ENCODE data around the gene KCTD17.

Gene KCTD17

GRCh38 chr22:37016134-37016910 is 35.2 kb upstream of the KCTD17 start:
- TF ChIP-seq CTCF (conservative IDR thresholded peaks at IDR 0.05; ENCODE audit: low read depth, low read length): no peak
- H3K4me3 ChIP-seq (ENCODE audit: low read length): no peak overlapping the region
- DNase-seq (ENCODE audit: low read depth): no peak

DNA sequence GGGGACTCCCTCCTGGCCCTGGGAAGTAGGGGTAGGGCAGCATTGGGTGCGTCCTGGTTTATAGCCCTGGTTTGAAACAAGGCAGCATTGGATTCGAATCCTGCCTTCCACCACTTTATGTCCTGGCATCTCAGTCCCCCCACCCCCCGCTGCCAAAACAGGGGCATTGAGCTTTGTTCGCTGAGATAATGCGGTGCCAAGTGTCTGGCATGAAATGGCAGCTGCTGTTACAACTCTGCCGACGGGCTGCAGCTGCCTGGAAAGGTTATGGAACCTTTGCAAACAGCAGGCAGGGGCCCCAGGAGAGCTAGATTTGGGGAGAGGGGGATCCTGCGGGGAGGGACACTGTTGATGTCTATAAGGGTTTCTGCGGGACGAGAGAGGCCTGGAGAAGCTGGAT is 34.2 kb upstream of the KCTD17 start:
- no peak for DNase-seq (ENCODE audit: low read depth)
- TF ChIP-seq CTCF (conservative IDR thresholded peaks at IDR 0.05; ENCODE audit: low read depth, low read length): no peak
- no peak overlapping the region for H3K4me3 ChIP-seq (ENCODE audit: low read length)

- no peak for DNase-seq (ENCODE audit: low read depth)
- peak overlapping the region; percentile 67 for H3K4me3 ChIP-seq (ENCODE audit: low read length)
- no peak for TF ChIP-seq CTCF (conservative IDR thresholded peaks at IDR 0.05; ENCODE audit: low read depth, low read length)
Measured at GRCh38 chr22:37018086-37018814, 33.3 kb upstream of the KCTD17 start.

- peak overlapping the region; percentile 67 for H3K4me3 ChIP-seq (ENCODE audit: low read length)
- DNase-seq (ENCODE audit: low read depth): no peak
- TF ChIP-seq CTCF (conservative IDR thresholded peaks at IDR 0.05; ENCODE audit: low read depth, low read length): no peak
Measured at GRCh38 chr22:37018815-37019308, 32.7 kb upstream of the KCTD17 start.

DNA sequence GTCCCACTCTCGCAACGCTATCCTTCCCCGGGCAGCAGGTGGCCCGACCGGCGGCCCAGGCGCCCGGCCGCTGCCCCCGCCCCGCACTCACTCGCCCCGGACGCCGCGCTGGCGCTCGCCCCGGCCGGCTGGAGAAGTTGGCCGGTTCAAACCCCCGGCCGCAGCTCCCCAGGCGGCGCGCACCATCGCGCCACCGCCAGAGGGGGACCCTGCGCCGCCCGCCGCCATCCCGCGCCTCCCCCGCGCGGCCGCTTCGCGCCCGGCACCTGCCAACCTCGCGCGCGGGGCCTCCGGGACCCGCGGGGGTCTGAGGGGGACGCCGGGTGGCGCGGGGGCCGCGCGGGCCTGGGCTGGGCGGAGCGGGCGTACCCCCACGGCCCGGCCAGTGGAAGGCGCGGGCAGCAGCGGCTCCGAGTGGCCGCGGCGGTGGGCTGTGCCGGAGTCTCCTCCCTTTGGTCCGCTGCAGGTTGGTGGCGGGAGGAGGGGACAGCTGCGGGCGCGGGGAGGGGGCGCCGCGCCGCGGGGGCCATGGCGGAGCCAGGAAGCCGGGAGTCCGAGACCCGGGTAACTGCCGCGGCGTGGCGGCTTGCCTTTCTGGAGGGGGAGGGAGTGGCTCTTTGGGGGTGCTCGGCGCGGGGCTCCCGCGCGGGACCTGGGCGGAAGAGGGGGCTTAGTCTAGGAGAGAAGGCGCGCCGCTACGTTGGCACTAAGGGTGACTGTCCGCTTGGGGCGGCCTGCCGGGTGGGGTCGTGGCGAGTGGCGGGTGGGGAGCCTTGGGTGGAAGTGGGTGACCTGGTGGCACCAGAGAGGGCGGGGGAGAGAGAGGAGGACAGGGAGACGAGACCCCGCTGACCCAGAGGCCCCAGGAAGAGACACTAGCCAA is 32.0 kb upstream of the KCTD17 start, which contains the start of the genes MPST and TST:
Gene MPST (plus strand): TSS at position 434 of the 883 bp plus-strand sequence. CDS start 95 bp downstream, at position 529.
Gene TST (minus strand): TSS at position 139 of the 883 bp plus-strand sequence. CDS start 715 bp downstream, outside the sequence.
- TF ChIP-seq CTCF (conservative IDR thresholded peaks at IDR 0.05; ENCODE audit: low read depth, low read length): no peak
- DNase-seq (ENCODE audit: low read depth): no peak
- H3K4me3 ChIP-seq (ENCODE audit: low read length): peak within 1 kb of the TSS; percentile 81

GRCh38 chr22:37020192-37020479 is 31.4 kb upstream of the KCTD17 start:
- TF ChIP-seq CTCF (conservative IDR thresholded peaks at IDR 0.05; ENCODE audit: low read depth, low read length): no peak
- peak overlapping the region; percentile 81 for H3K4me3 ChIP-seq (ENCODE audit: low read length)
- no peak for DNase-seq (ENCODE audit: low read depth)

Data from retinal pigment epithelial cell (primary cell).